OCI-LY1 (cell line): ENCODE results near the gene CSH1.

Source experiments
- EZH2 ChIP-seq: fragments of 200-600 bp; sonication (generic), shearing (Covaris generic); IDR thresholded peaks from 2 replicates; pipeline ENCODE4 v1.8.0; 2017; ENCODE audit warnings: borderline replicate concordance, mixed run types, mild to moderate bottlenecking, antibody characterized with exemption, low read length, moderate library complexity, mixed read lengths
- TF ChIP-seq, protein P1 (sequence below): fragments of 200-600 bp; sonication (generic), shearing (Covaris generic); IDR thresholded peaks from 2 replicates; pipeline ENCODE4 v1.5.1; 2017; ENCODE audit warnings: mild to moderate bottlenecking, antibody characterized with exemption, low read length, moderate library complexity, mixed read lengths

DNA sequence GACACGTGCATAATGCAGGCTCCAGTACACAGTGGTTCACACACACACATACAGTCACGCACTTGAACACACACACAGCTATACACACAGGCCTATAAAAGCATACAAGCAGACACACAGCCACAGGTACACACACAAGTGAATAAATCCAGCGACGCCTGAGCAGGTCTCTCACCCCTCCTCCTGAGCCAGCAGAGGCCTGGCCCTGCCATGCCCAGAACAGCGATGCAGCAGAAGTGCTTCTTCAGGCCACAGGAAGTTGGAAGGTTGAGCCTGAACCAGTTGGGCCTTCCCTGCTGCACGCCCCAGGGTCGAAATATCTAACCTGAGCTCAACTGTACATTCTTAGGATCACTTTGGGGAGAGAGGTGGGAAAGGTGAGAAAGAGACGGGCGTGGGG is 43.0 kb upstream of the CSH1 start:
- TF ChIP-seq, protein P1, sequence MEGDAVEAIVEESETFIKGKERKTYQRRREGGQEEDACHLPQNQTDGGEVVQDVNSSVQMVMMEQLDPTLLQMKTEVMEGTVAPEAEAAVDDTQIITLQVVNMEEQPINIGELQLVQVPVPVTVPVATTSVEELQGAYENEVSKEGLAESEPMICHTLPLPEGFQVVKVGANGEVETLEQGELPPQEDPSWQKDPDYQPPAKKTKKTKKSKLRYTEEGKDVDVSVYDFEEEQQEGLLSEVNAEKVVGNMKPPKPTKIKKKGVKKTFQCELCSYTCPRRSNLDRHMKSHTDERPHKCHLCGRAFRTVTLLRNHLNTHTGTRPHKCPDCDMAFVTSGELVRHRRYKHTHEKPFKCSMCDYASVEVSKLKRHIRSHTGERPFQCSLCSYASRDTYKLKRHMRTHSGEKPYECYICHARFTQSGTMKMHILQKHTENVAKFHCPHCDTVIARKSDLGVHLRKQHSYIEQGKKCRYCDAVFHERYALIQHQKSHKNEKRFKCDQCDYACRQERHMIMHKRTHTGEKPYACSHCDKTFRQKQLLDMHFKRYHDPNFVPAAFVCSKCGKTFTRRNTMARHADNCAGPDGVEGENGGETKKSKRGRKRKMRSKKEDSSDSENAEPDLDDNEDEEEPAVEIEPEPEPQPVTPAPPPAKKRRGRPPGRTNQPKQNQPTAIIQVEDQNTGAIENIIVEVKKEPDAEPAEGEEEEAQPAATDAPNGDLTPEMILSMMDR, result no peak
- no peak for TF ChIP-seq EZH2
